Measurements from ENCODE around the gene C1QTNF7.

- TF ChIP-seq TAF1 (IDR thresholded peaks at IDR 0.05; ENCODE audit: borderline replicate concordance, insufficient read depth, low read length) = no peak
- TF ChIP-seq POLR2AphosphoS5 (IDR thresholded peaks at IDR 0.05; ENCODE audit: low read depth, low read length) = no peak
- no peak for TF ChIP-seq REST (IDR thresholded peaks at IDR 0.05; ENCODE audit: insufficient read depth in 1 of 2, low read depth in 2 of 2, low read length in 2 of 2)
- TF ChIP-seq SIN3A (IDR thresholded peaks at IDR 0.05; ENCODE audit: borderline replicate concordance, insufficient read depth, low read length) = no peak
- no peak for TF ChIP-seq FOXP2 (optimal IDR thresholded peaks at IDR 0.05; ENCODE audit: borderline replicate concordance, extremely low read depth, extremely low read length, insufficient read depth)
Observed at GRCh38 chr4:15416357-15417232, 11.2 kb upstream of the C1QTNF7 start.
